H1 (cell line): ENCODE data around the gene TNN. TPM values are rescaled to one million over a fixed set of nuclear protein-coding genes. Genes with fewer than 3 reads are reported as not detected.

Experiments used
- CTCF ChIA-PET: fragments of 300-600 bp; sonication (Branson Sonifier 250); formaldehyde crosslinking; loops from one replicate; lab custom pipeline; 2021; ENCODE audit not compliant: partially characterized antibody; lab: Charles Lee
- POLR2A ChIA-PET: fragments of 300-600 bp; sonication (Branson Sonifier 250); formaldehyde crosslinking; loops from one replicate; lab custom pipeline; 2021; ENCODE audit warnings: inconsistent platforms; ENCODE audit not compliant: partially characterized antibody; lab: Charles Lee
- DNase-seq, 2 experiments: peaks; one replicate each; pipeline versions ENCODE4 v3.0.0 to v3.0.0-alpha.2; 2010 to 2022; ENCODE audit warnings: low spot score in 2 of 2, low read depth in 1 of 2, mixed read lengths in 1 of 2
- FAIRE-seq: peaks from 2 replicates; lab custom pipeline; 2011; peaks lifted over from hg19 to GRCh38; lab: Jason Lieb, UNC
- H2AFZ ChIP-seq: 2 replicates; pipeline ENCODE4 v1.8.1; 2012; ENCODE audit warnings: low read length, inconsistent platforms
- H2AK5ac ChIP-seq: 2 replicates; pipeline ENCODE4 v1.6.1; 2013; ENCODE audit warnings: low read depth, low read length
- H2BK120ac ChIP-seq: replicated peaks from 2 replicates; pipeline ENCODE3; 2013; ENCODE audit warnings: low read depth, low read length, inconsistent platforms
- H2BK12ac ChIP-seq: 2 replicates; pipeline ENCODE4 v1.6.1; 2013; ENCODE audit warnings: low read depth, low read length
- H2BK15ac ChIP-seq: 2 replicates; pipeline ENCODE4 v1.6.1; 2013; ENCODE audit warnings: low read length
- H2BK20ac ChIP-seq: 2 replicates; pipeline ENCODE4 v1.6.1; 2013; ENCODE audit warnings: low read length
- H2BK5ac ChIP-seq: 2 replicates; pipeline ENCODE4 v1.6.1; 2013; ENCODE audit warnings: low read depth, low read length
- H3K14ac ChIP-seq: 2 replicates; pipeline ENCODE4 v1.6.1; 2013; ENCODE audit warnings: inconsistent platforms; ENCODE audit not compliant: insufficient read length
- H3K18ac ChIP-seq: 2 replicates; pipeline ENCODE4 v1.6.1; 2013; ENCODE audit warnings: low read length; ENCODE audit errors: extremely low read depth
- H3K23ac ChIP-seq: 2 replicates; pipeline ENCODE4 v1.6.1; 2013; ENCODE audit warnings: inconsistent platforms; ENCODE audit not compliant: insufficient read length
- H3K23me2 ChIP-seq: 2 replicates; pipeline ENCODE4 v1.6.1; 2013; ENCODE audit warnings: low read depth, low read length
- H3K27ac ChIP-seq: 2 replicates; pipeline ENCODE4 v1.6.1; 2011; ENCODE audit warnings: low read depth, low read length, inconsistent platforms
- H3K27me3 ChIP-seq, 4 experiments: replicated peaks in 1 of 4; 1 replicate in 1 of 4; 2 replicates in 3 of 4; pipeline versions ENCODE4 v1.6.1 to v1.8.1; 2011 to 2013; ENCODE audit warnings: low read length in 3 of 4, mild to moderate bottlenecking in 3 of 4, inconsistent platforms in 2 of 4, mixed read lengths in 2 of 4, moderate library complexity in 1 of 4; ENCODE audit not compliant: control insufficient read depth in 3 of 4, insufficient read depth in 3 of 4; ENCODE audit errors: extremely low read depth in 1 of 4
- H3K36me3 ChIP-seq, 4 experiments: 2 replicates each; pipeline versions ENCODE4 v1.6.1 to v1.8.1; 2011 to 2013; ENCODE audit warnings: mild to moderate bottlenecking in 4 of 4, low read length in 3 of 4, moderate library complexity in 2 of 4, control low read depth in 1 of 4, inconsistent platforms in 1 of 4; ENCODE audit not compliant: insufficient read depth in 4 of 4, control insufficient read depth in 2 of 4
- H3K4ac ChIP-seq: replicated peaks from 2 replicates; pipeline ENCODE3; 2013; ENCODE audit warnings: low read length, low read depth, mixed read lengths, inconsistent platforms; ENCODE audit not compliant: insufficient read length
- H3K4me1 ChIP-seq, 4 experiments: replicated peaks in 1 of 4; 1 replicate in 1 of 4; 2 replicates in 3 of 4; pipeline versions ENCODE4 v1.6.1 to v1.8.1; 2011 to 2013; ENCODE audit warnings: low read length in 3 of 4, inconsistent platforms in 2 of 4, mixed read lengths in 1 of 4; ENCODE audit not compliant: insufficient read depth in 4 of 4, control insufficient read depth in 3 of 4
- H3K4me2 ChIP-seq, 2 experiments: 2 replicates each; pipeline versions ENCODE4 v1.6.1 to v1.8.1; 2011 to 2013; ENCODE audit warnings: low read depth in 2 of 2, low read length in 2 of 2, control low read depth in 1 of 2, inconsistent platforms in 1 of 2, mild to moderate bottlenecking in 1 of 2; ENCODE audit not compliant: insufficient read depth in 1 of 2
- H3K4me3 ChIP-seq, 4 experiments: fragments of 200-600, 300-600 bp in 1 of 4; sonication (generic), shearing (Covaris generic), sonication (Bioruptor Twin) in 1 of 4; 2 replicates each; pipeline versions ENCODE4 v1.5.1 to v1.8.1; 2011 to 2016; ENCODE audit warnings: low read length in 4 of 4, low read depth in 3 of 4, control low read depth in 2 of 4, inconsistent platforms in 2 of 4, mild to moderate bottlenecking in 2 of 4, mixed read lengths in 1 of 4, moderate library complexity in 1 of 4; ENCODE audit not compliant: insufficient read depth in 2 of 4; ENCODE audit errors: extremely low read depth in 1 of 4
- H3K56ac ChIP-seq: replicated peaks from 2 replicates; pipeline ENCODE3; 2013; ENCODE audit warnings: low read depth, mild to moderate bottlenecking, mixed read lengths, low read length, inconsistent platforms; ENCODE audit not compliant: insufficient read length
- H3K79me1 ChIP-seq: 2 replicates; pipeline ENCODE4 v1.6.1; 2013; ENCODE audit warnings: low read depth, low read length, control low read depth
- H3K79me2 ChIP-seq, 2 experiments: 2 replicates each; pipeline versions ENCODE4 v1.6.1 to v1.8.1; 2012 to 2013; ENCODE audit warnings: low read length in 2 of 2, mild to moderate bottlenecking in 2 of 2, inconsistent platforms in 1 of 2; ENCODE audit not compliant: insufficient read depth in 2 of 2, control insufficient read depth in 1 of 2
- H3K9ac ChIP-seq, 4 experiments: replicated peaks in 1 of 4; 1 replicate in 1 of 4; 2 replicates in 3 of 4; pipeline versions ENCODE4 v1.6.1 to v1.8.1; 2011 to 2013; ENCODE audit warnings: low read depth in 3 of 4, low read length in 3 of 4, control low read depth in 2 of 4, mild to moderate bottlenecking in 2 of 4, moderate library complexity in 2 of 4, inconsistent platforms in 1 of 4; ENCODE audit errors: extremely low read depth in 1 of 4
- H3K9me3 ChIP-seq, 2 experiments: 2 replicates each; pipeline versions ENCODE4 v1.6.1 to v1.8.1; 2012 to 2013; ENCODE audit warnings: mild to moderate bottlenecking in 2 of 2, moderate library complexity in 2 of 2, control low read depth in 1 of 2, inconsistent platforms in 1 of 2, low read depth in 1 of 2, low read length in 1 of 2, mixed read lengths in 1 of 2; ENCODE audit not compliant: insufficient read depth in 2 of 2
- H4K20me1 ChIP-seq, 2 experiments: replicated peaks in 1 of 2; 2 replicates each; pipeline versions ENCODE3 to v1.8.1; 2011 to 2013; ENCODE audit warnings: inconsistent platforms in 2 of 2, low read length in 2 of 2, mild to moderate bottlenecking in 1 of 2; ENCODE audit not compliant: insufficient read depth in 2 of 2, control insufficient read depth in 1 of 2
- H4K5ac ChIP-seq: 2 replicates; pipeline ENCODE4 v1.6.1; 2013; ENCODE audit warnings: low read length, low read depth, mixed read lengths, inconsistent platforms; ENCODE audit not compliant: insufficient read length
- H4K8ac ChIP-seq: 2 replicates; pipeline ENCODE4 v1.8.0; 2013; ENCODE audit warnings: mild to moderate bottlenecking, moderate library complexity, low read length, inconsistent platforms; ENCODE audit not compliant: insufficient read depth; ENCODE audit errors: extremely low read depth
- H4K91ac ChIP-seq: replicated peaks from 2 replicates; pipeline ENCODE3; 2013; ENCODE audit warnings: low read length, mixed read lengths, inconsistent platforms; ENCODE audit not compliant: insufficient read length
- POU5F1 ChIP-seq: IDR thresholded peaks from 2 replicates; pipeline ENCODE4 v1.6.1; 2011; ENCODE audit warnings: low read depth, mild to moderate bottlenecking, low read length, moderate library complexity
- TAF1 ChIP-seq: IDR thresholded peaks from 2 replicates; pipeline ENCODE4 v1.6.1; 2011; ENCODE audit warnings: mild to moderate bottlenecking, low read depth, low read length
- WGBS, 2 experiments: shearing (Covaris generic) in 1 of 2; methylation state at CpG; one replicate each; pipeline versions ENCODE4 v1.1.6 to v1.1.7; 2013 to 2015; ENCODE audit warnings: low lambda C conversion rate in 2 of 2, mixed read lengths in 2 of 2, inconsistent platforms in 1 of 2, low coverage in 1 of 2, missing lambda C conversion rate in 1 of 2; ENCODE audit not compliant: insufficient replicate concordance in 2 of 2, insufficient coverage in 1 of 2, insufficient read length in 1 of 2; ENCODE audit errors: extremely low coverage in 1 of 2, missing lambda C conversion rate in 1 of 2; 5-methylcytosine and 5-hydroxymethylcytosine counted together
- polyA plus RNA-seq, 7 experiments: library from polyadenylated mRNA; depleted of rRNA in 3 of 7; stranded (reverse) in 5 of 7; unstranded in 2 of 7; fragments of >200 nt in 5 of 7; fragments of 200-250 nt in 2 of 7; gene quantifications; 1 replicate in 5 of 7; 2 replicates in 1 of 7; 4 replicates in 1 of 7; pipeline versions ENCODE4 v1.2.1 to v1.2.3, GENCODE V29; 2011 to 2013; ENCODE audit warnings: missing spikeins in 2 of 7, mixed read lengths in 2 of 7
- total RNA-seq: library from RNA; stranded (reverse); fragmentation: NEBNext Ultra II Directional; extraction: Animal tissue kit (Norgen Biotek cat#: 25700); gene quantifications from 2 replicates; pipeline ENCODE4 v1.2.1, GENCODE V29; 2021
- TF ChIP-seq, protein P1 (sequence below): IDR thresholded peaks from 2 replicates; pipeline ENCODE4 v1.6.1; 2012; ENCODE audit warnings: low read length, inconsistent platforms

Gene TNN
- total and polyA plus RNA-seq, 2 of the 8 experiments (the other 6 are each of a cell fraction or from before 2014, with no cell fraction given), result 0.21 to 0.30 TPM

DNA sequence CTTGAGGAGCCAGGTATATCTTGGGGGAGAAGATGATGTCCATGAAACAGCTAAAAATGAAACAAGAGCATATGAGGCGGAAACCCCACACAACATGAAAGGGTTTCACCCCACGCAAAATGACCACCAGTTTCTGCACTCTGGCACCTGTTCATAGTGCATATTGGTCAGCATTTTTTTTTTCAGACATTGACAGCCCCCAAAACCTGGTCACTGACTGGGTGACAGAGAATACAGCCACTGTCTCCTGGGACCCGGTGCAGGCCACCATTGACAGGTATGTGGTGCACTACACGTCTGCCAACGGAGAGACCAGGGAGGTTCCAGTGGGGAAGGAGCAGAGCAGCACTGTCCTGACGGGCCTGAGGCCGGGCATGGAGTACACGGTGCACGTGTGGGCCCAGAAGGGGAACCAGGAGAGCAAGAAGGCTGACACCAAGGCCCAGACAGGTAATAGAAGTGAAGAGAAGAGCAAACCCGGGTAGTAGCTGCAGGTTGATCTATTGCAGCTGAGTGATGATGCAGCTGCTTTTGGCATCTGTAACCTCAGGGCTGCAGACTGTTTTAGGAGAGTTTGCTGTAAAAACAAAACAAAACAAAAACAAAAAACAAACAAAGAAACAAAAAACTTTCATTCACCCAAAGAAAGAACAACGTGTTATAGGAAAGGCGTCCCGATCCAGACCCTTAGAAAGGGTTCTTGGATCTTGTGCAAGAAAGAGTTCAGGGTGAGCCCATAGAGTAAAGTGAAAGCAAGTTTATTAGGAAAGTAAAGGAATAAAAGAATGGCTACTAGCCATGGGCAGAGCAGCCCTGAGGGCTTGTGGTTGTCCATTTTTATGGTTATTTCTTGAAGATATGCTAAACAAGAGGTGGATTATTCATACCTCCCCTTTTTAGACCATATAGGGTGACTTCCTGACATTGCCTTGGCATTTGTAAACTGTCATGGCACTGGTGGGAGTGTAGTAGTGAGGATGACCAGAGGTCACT is 51.0 kb downstream of the TNN start:
- 91% methylated on average over 13 of the region's 13 CpGs; no CpG with 5 or more reads in 1 of the 2 experiments for WGBS, 2 experiments
- H3K27ac ChIP-seq, result no peak overlapping the region

More for the DNA sequence above, 51.0 kb downstream of the TNN start:
- Histone ChIP-seq H3K23ac (no peak overlapping the region), H3K79me1 (no peaks in the 10 kb centered on the region), H3K4me3 (no peak overlapping the region), H2AK5ac (no peak overlapping the region), H3K27me3 (no peaks in the 10 kb centered on the region), H3K4me1 (no peaks in the 10 kb centered on the region), H3K9me3 (no peaks in the 10 kb centered on the region), H2BK120ac (no peak overlapping the region), H3K79me2 (no peaks in the 10 kb centered on the region), H3K9ac (no peak overlapping the region), H2BK5ac (no peak overlapping the region), H4K91ac (no peak overlapping the region), H3K56ac (no peak overlapping the region), H4K20me1 (no peaks in the 10 kb centered on the region), H2BK12ac (no peak overlapping the region), H4K5ac (no peak overlapping the region), H3K18ac (no peak overlapping the region), H4K8ac (no peak overlapping the region), H3K4ac (no peak overlapping the region), H2AFZ (no peak overlapping the region), H3K23me2 (no peaks in the 10 kb centered on the region), H2BK20ac (no peak overlapping the region), H3K14ac (no peak overlapping the region), H2BK15ac (no peak overlapping the region), H3K36me3 (no peaks in the 10 kb centered on the region), H3K4me2 (no peak overlapping the region)
- DNase-seq, result no peak
- TF ChIP-seq POU5F1 (no peak), TAF1 (no peak)
- TF ChIP-seq, protein P1, sequence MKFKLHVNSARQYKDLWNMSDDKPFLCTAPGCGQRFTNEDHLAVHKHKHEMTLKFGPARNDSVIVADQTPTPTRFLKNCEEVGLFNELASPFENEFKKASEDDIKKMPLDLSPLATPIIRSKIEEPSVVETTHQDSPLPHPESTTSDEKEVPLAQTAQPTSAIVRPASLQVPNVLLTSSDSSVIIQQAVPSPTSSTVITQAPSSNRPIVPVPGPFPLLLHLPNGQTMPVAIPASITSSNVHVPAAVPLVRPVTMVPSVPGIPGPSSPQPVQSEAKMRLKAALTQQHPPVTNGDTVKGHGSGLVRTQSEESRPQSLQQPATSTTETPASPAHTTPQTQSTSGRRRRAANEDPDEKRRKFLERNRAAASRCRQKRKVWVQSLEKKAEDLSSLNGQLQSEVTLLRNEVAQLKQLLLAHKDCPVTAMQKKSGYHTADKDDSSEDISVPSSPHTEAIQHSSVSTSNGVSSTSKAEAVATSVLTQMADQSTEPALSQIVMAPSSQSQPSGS, result no peak
- ChIA-PET POLR2A (no interaction called here), CTCF (interaction anchor here (0.7 to 1.9 kb wide), 4 partner anchors 10 to 411 kb away, joined by 3 to 12 read pairs (median 4); no protein-coding TSS in a partner anchor)
- FAIRE-seq, result no peak
